Tibial nerve (tissue), 4 donors: ENCODE measurements around the gene ZCCHC17.

Source experiments
- EP300 ChIP-seq, 2 donors: sonication (generic); formaldehyde crosslinking; IDR thresholded peaks; one replicate each; pipeline ENCODE4 v1.6.1; 2017; ENCODE audit warnings: antibody characterized with exemption in 2 of 2, mild to moderate bottlenecking in 1 of 2
- POLR2A ChIP-seq, 2 donors: fragments of 450-650 bp; IDR thresholded peaks; one replicate each; pipeline ENCODE4 v1.6.1; 2017; ENCODE audit warnings: antibody characterized with exemption in 2 of 2, mild to moderate bottlenecking in 2 of 2, moderate library complexity in 2 of 2
- TF ChIP-seq, protein P1 (sequence below), 5 experiments: fragments of 200-600 bp in 3 of 5; fragments of 450-650 bp in 2 of 5; sonication (generic) in 3 of 5; IDR thresholded peaks; one replicate each; pipeline ENCODE4 v1.5.1; 2016 to 2019; ENCODE audit warnings: antibody characterized with exemption in 5 of 5, mild to moderate bottlenecking in 3 of 5, moderate library complexity in 2 of 5

GRCh38 chr1:31257213-31257612 lies 39.6 kb upstream of the ZCCHC17 start:
- TF ChIP-seq POLR2A (IDR thresholded peaks at IDR 0.05) = no peak
- TF ChIP-seq, protein P1, sequence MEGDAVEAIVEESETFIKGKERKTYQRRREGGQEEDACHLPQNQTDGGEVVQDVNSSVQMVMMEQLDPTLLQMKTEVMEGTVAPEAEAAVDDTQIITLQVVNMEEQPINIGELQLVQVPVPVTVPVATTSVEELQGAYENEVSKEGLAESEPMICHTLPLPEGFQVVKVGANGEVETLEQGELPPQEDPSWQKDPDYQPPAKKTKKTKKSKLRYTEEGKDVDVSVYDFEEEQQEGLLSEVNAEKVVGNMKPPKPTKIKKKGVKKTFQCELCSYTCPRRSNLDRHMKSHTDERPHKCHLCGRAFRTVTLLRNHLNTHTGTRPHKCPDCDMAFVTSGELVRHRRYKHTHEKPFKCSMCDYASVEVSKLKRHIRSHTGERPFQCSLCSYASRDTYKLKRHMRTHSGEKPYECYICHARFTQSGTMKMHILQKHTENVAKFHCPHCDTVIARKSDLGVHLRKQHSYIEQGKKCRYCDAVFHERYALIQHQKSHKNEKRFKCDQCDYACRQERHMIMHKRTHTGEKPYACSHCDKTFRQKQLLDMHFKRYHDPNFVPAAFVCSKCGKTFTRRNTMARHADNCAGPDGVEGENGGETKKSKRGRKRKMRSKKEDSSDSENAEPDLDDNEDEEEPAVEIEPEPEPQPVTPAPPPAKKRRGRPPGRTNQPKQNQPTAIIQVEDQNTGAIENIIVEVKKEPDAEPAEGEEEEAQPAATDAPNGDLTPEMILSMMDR (IDR thresholded peaks at IDR 0.05) = no peak
- no peak for TF ChIP-seq EP300 (IDR thresholded peaks at IDR 0.05)
